Neural cell (in vitro differentiated cells): Measurements from ENCODE around the gene CYP27B1.

ENCODE experiments used
- CTCF ChIP-seq: fragments of 450-650 bp; IDR thresholded peaks from 2 replicates; pipeline ENCODE4 v1.5.1; 2014; ENCODE audit warnings: antibody characterized with exemption, mild to moderate bottlenecking, moderate library complexity; ENCODE audit not compliant: poor library complexity, severe bottlenecking
- EP300 ChIP-seq: fragments of 450-650 bp; conservative IDR thresholded peaks from 2 replicates; pipeline ENCODE4 v1.6.1; 2014; ENCODE audit warnings: antibody characterized with exemption, mild to moderate bottlenecking, moderate library complexity; ENCODE audit not compliant: poor library complexity, severe bottlenecking
- MXI1 ChIP-seq: fragments of 450-650 bp; conservative IDR thresholded peaks from 2 replicates; pipeline ENCODE4 v1.6.1; 2014; ENCODE audit warnings: antibody characterized with exemption, mild to moderate bottlenecking; ENCODE audit not compliant: poor library complexity, severe bottlenecking
- POLR2AphosphoS5 ChIP-seq: IDR thresholded peaks from 2 replicates; pipeline ENCODE4 v1.6.1; 2012
- REST ChIP-seq: IDR thresholded peaks from 2 replicates; pipeline ENCODE4 v1.6.1; 2012; ENCODE audit warnings: borderline replicate concordance
- SMC3 ChIP-seq: fragments of 450-650 bp; conservative IDR thresholded peaks from 2 replicates; pipeline ENCODE4 v1.6.1; 2014; ENCODE audit warnings: antibody characterized with exemption, mild to moderate bottlenecking, moderate library complexity; ENCODE audit not compliant: poor library complexity
- TAF1 ChIP-seq: IDR thresholded peaks from 2 replicates; pipeline ENCODE4 v1.6.1; 2012; ENCODE audit warnings: low read depth

GRCh38 chr12:57781244-57781643 lies 14.4 kb upstream of the CYP27B1 start:
- TF ChIP-seq CTCF (no peak), POLR2AphosphoS5 (no peak), MXI1 (no peak), EP300 (no peak), SMC3 (no peak), REST (no peak), TAF1 (no peak)
